Measurements from ENCODE around the gene MME.

The MME gene

GRCh38 chr3:155070316-155070715 is 9.8 kb upstream of the MME start:
- no peak overlapping the region for H3K27ac ChIP-seq
- TF ChIP-seq CTCF (IDR thresholded peaks at IDR 0.05) (no peak), ZFX (IDR thresholded peaks at IDR 0.05; ENCODE audit: borderline replicate concordance) (no peak)

- no peak overlapping the region for H3K27ac ChIP-seq
- TF ChIP-seq ZFX (IDR thresholded peaks at IDR 0.05; ENCODE audit: borderline replicate concordance), result no peak
- no peak for TF ChIP-seq CTCF (IDR thresholded peaks at IDR 0.05)
Measured at GRCh38 chr3:155070932-155071387, 9.2 kb upstream of the MME start.

- no peak overlapping the region for H3K27ac ChIP-seq
- TF ChIP-seq ZFX (IDR thresholded peaks at IDR 0.05; ENCODE audit: borderline replicate concordance) (no peak), CTCF (IDR thresholded peaks at IDR 0.05) (no peak)
Measured at GRCh38 chr3:155075200-155075599, 4.9 kb upstream of the MME start.

GRCh38 chr3:155076888-155077287 is 3.2 kb upstream of the MME start:
- H3K27ac ChIP-seq, result no peak overlapping the region
- TF ChIP-seq ZFX (IDR thresholded peaks at IDR 0.05; ENCODE audit: borderline replicate concordance) (no peak), CTCF (IDR thresholded peaks at IDR 0.05) (no peak)

GRCh38 chr3:155078711-155079467 is 1.2 kb upstream of the MME start:
- H3K27ac ChIP-seq, result no peak overlapping the region
- TF ChIP-seq ZFX (IDR thresholded peaks at IDR 0.05; ENCODE audit: borderline replicate concordance) (no peak), CTCF (IDR thresholded peaks at IDR 0.05) (no peak)

- H3K27ac ChIP-seq, result 0 out of 2 replicates have a peak overlapping the region, but pooled peaks have one; percentile 9
- TF ChIP-seq CTCF (IDR thresholded peaks at IDR 0.05), result no peak
Measured at GRCh38 chr3:155079468-155079745, 712 bp upstream of the MME start.

GRCh38 chr3:155080692-155081091 is 573 bp downstream of the MME start:
- no peak overlapping the region for H3K27ac ChIP-seq
- TF ChIP-seq CTCF (IDR thresholded peaks at IDR 0.05) (no peak), ZFX (IDR thresholded peaks at IDR 0.05; ENCODE audit: borderline replicate concordance) (no peak)

Measured in 22Rv1 (cell line).